GM21529 (cell line): Measurements from ENCODE around the gene PPM1M.
A peak's percentile ranks its signal among the peaks of the same experiment; 100 is the strongest.

Source experiments
- ATAC-seq: cut with Tn5 transposase; IDR thresholded peaks from one replicate; pipeline ENCODE4 v1.9.1; 2021; ENCODE audit not compliant: unreplicated experiment

PPM1M gene

GRCh38 chr3:52215351-52215750 is 30.2 kb upstream of the PPM1M start:
- ATAC-seq = no peak

DNA sequence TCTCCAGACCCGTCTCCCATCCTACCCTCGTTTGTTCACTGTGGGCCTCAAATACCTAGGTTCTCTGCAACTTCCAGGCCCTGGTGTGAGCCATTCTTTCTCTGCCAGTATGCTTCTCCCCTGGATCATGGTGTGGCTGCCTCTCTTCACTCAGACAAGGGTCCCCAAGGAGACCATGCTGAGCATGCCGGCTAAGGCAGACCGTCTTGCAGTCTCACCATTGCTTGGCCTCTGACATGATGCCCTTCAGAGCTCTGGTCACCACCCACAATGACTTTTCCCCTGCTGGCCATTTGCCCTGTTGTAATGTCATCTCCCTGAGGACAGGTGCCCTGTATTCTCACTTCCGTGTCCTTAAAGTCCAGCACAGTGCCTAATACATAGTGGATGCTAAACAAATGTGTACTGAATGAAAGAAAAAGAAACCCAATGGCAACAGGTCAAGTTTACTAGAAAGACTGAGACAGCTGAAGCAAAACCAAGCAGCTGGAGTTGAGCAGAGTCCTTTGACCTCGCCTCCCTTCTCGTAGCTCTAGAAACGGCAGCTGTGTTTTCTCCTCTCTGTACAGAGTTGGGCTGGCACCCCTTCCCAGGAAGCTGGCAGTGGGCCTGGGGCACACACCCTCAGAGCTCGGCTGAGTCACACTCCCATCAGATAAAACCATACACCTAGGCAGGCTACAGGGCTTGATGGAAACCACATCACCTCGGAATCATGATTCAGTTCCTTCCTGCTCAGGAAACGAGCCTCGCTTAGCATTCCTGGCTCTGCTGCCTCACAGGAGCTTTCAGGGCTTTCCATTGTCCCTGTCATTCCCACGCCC is 28.8 kb upstream of the PPM1M start:
- ATAC-seq = no peak

DNA sequence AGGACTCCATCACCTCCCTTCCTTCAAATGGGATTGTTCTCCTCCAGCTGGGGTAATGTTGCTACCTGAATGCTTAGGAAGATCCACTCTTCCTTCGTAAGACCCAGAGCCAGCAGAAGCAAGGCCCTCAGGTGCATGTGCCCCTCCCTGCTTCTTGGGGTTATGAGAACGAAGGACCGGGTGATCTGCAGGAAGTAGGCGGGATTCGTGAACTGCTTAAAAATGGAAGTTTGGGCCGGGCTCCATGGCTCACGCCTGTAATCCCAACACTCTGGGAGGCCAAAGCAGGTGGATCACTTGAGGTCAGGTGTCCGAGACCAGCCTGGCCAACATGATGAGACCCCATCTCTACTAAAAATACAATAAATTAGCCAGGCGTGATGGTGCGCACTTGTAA is 28.2 kb upstream of the PPM1M start:
- ATAC-seq = no peak

- ATAC-seq = no peak
Observed at GRCh38 chr3:52218026-52218425, 27.5 kb upstream of the PPM1M start.

DNA sequence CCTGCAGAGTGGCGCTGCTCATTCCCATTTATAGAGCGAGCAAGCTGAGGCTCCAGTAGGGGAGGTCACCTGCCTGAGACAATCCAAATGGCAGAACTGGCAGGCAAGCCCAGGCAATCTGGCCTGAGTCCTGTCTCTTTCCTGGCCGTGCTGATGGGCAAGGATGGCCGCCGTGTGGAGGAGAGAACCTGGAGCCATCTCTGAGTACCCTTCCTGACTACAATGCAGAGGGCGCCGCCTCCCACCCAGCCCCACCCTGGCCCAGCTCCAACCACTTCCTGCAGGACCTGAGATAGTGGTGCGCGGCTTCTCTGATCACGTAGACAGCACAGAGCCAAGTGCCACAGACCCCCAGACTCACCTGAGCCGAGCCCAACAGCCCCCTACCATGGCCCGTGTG is 27.1 kb upstream of the PPM1M start:
- ATAC-seq = no peak

DNA sequence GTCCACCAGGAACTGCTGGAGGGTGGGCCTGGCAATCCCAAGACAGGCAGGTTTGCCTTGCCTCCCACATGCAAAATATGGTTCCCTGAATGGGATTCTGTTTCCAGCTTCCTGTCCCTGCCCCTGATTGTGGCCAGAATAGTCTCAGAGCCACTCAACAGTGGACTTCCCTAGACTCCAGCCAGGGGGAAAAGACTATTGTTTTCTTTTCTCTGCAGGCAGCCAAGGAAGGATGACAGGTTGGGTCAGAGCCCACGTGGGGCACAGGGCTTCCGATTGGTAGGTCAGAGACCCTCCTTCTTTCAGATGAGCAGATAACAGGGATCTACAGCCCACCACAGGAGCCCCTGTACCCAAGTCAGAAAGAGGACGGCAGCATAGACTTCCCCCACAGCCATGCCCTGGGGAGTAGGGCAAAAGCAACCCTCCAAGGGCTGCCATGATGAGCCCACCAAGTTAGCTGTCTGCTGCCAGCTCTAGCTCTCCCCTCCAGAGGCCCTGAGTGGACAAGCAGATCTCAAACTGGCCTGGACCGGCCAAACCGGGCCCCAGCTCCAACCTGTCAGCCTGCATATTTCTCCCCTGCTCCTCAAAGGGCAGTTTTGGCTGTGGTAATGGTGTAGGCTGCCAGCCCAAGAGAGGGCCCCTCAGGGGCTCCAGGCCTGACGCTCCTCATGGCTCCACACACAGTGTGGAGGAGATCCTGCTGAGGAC is 26.5 kb upstream of the PPM1M start:
- no peak for ATAC-seq

DNA sequence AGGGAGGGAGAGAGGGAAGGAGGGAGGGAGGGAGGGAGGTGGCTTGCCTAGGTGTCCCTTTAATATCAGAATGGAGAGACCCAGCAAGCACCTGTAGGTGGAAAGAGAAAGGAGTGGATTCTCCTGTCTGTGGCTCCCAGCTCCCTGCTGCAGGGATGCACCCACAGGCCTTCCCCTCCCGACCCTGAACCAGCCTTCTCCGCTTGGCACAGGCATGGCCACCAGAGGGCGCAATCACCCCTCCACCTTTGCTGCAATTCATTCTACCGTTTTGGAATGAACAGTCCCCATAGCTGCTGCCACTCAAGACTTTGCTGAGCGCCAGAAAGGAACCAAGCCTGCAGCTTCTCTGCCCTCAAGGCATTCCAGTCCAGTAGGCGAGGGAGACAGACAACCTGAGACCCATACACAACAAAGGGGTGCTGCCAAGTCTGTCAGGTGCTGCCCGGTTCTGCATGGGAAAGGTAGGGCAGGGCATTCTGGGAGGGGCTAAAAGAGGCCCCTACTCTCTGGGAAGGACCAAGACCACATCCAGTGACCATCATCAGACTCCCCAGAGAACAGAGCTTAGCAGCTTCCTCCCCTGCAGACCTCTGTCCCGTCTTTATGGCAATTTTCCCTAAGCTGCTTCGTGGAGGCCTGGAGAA is 25.1 kb upstream of the PPM1M start:
- ATAC-seq = no peak

DNA sequence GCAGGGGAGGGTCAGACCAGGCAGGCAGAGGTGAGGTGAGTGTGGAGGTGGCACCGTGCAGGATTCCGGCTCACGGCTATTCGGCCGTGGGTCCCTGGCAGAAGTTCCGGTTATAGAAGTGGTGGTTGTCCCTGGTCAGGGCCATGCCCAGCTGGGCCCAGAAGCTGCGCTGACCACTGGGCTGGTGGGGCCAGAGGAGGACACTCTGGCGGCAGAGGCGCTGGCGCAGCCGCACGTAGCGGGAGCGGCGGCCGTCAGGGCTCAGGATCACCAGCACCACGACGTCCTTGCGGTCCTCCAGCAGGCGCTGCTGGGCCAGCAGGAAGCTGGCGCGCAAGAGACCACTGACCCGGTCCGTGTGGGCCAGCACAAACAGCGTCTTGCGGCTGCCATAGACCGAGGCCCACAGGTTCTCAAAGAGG is 24.4 kb upstream of the PPM1M start:
- ATAC-seq = no peak

DNA sequence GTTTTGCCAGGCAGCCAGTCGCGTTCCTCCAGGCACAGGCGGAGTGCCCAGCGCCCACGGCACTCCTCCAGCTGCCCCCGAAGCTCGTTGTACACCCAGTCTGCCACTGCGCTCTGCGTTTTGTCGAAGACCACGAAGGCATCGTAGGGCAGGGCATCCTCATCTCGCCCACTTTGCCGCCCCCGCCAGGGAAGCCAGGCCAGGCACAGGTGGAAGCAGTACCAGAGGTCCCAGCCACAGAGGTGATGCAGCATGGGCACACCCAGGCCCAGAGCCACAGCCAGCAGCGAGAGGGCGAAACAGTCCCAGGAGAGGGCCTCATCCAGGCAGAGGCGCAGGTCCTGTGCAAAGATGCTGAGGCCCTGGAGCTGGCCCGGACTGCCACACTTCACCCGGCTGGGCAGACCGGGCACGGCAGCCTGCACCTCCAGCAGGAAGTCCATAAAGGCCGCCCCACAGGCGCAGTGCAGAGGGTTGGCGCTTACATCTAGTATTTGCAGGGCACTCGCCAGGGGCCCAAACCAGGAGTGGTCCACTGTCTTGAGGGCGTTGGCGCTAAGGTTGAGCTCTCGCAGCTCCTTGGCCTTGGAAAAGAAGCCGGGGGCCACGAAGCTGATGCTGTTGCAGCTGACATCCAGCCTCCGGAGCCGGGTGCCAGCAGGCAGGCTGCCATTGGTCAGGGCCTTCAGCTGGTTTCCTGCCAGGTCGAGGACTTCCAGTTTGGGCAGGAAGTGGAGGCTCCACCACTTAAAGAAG is 23.8 kb upstream of the PPM1M start:
- ATAC-seq = no peak

DNA sequence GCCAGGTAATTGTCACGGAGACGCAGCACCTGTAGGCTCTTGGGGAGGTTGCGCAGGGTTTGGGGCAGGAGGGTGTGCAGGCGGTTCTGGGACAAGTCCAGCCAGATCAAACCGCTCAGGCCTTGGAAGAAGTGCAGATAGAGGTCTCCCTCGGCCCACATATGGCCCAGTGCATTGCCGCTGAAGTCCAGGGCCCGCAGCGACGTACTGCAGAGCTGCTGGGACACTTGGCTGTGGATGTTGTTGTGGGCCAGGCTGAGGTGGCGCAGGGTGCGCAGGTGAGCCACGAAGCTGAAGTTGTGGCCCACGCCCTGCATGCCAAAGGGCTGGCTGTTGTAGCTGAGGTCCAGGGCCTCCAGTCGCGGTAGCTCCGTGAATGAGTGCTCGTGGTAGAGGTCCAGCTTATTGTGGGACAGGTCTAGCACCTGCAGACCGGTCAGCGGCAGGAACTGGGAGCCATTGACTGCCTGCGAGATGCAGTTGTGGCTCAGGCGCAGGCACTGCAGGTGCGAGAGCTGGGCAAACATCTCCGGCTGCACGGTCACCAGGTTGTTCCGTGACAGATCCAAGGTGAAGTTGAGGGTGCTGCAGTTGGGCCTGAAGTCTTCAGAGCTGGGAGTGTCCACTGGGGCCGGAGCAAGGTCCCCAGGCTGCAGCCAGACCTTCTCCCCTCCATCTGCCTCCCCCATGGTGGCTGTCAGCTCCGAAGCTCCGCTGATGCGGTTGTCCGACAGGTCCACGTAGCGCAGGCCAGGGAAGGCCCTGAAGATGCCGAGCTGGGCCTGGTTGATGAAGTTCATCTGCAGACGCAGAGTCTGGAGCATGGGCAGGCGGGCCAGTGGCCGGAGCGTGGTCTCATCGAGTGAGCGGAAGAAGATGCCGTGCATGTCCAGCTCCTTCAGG is 23.0 kb upstream of the PPM1M start:
- no peak for ATAC-seq

GRCh38 chr3:52223449-52224408 is 21.8 kb upstream of the PPM1M start:
- no peak for ATAC-seq

GRCh38 chr3:52225452-52226228 is 19.9 kb upstream of the PPM1M start, which contains the start of gene TLR9:
TSS of gene TLR9 (minus strand) at chr3:52225645. CDS start at chr3:52225529, 116 bp downstream.
- peak; percentile 87 for ATAC-seq

DNA sequence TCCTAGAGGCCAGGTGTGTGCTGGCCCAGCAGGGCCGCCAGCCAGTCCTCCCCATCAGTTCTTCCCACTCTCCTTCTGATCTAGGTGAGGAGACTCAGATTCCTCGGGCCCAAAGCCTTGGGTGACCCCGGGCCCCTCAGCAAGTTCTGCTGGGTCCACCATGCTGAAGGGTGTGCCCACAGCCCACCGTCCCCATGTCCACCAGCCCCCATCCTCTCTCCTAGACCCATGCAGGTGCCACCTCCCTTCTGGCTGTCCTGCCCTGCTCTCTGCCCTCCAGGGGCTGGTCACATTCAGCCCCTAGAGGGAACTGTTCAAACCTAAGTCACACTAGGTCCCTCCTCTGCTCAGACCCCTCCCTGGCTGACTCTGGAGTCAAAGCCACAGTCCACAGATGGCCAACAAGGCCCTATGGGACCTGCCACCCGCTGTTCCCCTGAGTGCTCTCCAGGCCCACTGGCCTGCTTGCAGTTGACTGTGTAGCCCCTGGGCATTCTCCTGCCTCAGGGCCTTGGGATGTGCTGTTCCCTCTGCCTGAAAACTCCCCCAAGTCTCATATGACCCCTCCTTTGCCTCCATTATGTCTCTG is 19.2 kb upstream of the PPM1M start:
- no peak for ATAC-seq

DNA sequence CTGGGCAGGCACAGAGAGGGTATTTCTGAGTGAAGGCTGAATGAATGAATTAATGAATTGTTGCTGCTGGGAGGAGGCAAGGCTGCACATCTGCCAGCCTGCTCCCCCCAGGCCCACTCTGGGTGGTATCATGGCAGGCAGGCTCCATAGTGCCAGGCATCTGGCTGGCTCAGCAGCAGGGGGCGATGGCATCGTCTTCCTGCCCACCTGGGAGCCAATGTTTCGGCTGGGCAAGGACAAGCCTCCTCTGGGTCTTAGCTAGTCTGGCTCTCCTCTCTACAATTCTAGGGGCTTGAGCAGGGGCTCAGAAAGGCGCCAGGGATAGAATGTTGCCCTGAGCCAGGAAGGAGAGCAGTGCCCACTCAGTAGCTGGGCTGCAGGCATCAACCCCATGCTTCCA is 18.4 kb upstream of the PPM1M start:
- ATAC-seq = no peak

GRCh38 chr3:52227766-52228165 is 17.8 kb upstream of the PPM1M start:
- ATAC-seq = no peak

GRCh38 chr3:52228266-52228665 is 17.3 kb upstream of the PPM1M start:
- no peak for ATAC-seq

- ATAC-seq = no peak
Observed at GRCh38 chr3:52228751-52229291, 16.7 kb upstream of the PPM1M start.

GRCh38 chr3:52229656-52230055 is 15.9 kb upstream of the PPM1M start:
- ATAC-seq = no peak
